SKM-1 treated with dmso at 0.1 percent for 144 hours (cell line): ENCODE data around the gene MUS81.

ENCODE experiments used
- DNase-seq: peaks from one replicate; lab custom pipeline; 2025; ENCODE audit not compliant: unreplicated experiment; lab: John Stamatoyannopoulos, UW

MUS81 gene

DNA sequence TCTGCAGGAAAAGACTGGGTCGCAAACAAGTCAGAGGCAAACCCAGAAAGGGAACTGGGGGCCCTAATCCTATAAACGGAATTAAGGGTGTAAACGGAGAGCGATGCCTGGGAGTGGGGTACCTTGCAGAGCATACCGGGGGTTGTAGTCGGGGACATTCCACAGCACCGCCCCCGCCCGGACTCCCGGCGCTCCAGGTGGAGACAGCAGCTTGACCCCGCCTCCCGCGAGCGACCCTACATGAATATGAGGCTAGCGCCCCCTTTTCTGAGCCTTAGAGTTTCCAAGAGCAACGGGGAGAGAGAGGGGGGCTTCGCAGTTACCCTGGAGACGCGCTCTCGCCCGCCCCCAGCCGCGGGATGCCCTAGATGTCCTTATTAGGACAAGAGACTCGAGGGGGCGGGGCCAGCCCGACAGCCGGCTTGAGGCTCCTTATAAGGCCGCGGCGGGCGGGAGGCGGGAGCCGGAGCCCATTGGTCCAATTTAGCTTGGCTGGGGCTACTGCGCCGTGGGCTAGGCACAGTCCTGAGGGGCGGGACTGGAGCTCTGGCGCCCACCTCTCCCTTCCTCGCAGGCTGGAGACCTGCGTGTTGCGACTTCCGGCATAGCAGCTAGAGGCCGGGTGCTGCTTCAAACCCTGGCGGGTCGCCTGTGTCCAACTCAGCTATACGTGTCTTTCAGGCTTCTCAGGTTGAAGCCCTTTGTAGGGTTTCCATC, 980 bp upstream of the MUS81 start:
- peak; percentile 91 for DNase-seq

DNA sequence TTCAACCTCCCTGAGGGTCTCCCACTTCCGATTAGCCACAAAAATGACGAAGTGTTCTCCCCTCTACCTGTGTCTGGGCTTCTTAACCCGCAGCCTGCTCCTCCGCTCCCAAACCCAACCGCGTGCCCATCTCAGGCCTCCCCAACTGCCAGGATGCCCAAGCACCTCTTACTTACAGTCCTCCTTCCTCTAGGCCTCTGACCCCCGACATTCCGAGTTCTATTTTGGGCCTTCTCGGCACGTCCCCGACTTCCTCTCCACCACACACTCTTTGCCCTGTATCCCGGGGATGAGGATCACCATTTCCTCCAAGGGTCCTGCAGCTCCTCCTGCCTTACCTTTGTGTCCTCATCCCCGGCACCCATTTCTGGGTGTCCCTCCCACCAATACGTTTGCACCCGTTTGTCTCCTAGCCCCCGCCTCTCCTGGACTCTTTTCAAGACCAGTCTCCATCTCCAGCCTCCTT, 388 bp upstream of the MUS81 start:
- DNase-seq: peak; percentile 32

DNA sequence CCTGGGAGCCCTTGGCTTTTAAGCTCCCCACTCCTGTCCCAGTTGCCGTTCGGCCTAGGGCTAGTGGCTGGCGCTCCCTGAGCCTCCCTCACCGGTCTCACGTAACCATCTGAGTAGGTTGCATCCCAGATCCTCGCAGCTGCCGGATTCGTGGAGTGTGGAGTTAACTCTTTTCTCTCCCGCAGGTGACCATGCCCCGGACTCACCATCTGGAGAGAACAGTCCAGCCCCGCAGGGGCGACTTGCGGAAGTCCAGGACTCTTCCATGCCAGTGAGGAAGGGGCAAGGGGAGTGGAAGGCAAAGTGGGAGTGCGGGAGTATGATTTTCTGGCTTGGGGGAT, 902 bp downstream of the MUS81 start:
- DNase-seq: no peak

DNA sequence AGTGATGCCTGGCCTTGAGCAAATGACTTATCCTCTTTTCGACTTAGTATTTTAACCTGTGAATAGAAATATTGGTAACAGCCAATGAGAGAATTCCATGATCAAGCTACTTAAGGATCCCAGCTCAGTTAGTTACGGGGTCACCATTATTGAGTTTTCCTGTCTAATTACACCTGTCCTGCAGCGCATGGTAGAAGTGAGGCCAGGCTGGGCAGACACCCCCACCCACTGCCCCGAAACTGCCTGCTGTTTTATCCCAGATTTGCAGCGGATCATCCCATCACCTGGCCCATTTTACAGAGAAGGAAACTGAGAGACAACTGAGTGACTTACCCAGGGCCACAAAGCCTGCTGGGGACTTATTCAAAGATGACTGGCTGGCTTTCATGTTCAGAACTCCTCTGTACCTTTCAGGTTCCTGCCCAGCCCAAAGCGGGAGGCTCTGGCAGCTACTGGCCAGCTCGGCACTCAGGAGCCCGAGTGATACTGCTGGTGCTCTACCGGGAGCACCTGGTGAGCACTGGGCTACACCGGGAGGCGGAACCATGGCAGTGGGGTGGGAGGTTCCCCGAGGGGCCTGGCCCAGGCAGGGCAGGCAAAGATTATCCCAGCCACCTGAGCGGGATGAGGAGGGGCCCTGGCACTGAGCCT, 1.4 kb downstream of the MUS81 start:
- DNase-seq: no peak

DNA sequence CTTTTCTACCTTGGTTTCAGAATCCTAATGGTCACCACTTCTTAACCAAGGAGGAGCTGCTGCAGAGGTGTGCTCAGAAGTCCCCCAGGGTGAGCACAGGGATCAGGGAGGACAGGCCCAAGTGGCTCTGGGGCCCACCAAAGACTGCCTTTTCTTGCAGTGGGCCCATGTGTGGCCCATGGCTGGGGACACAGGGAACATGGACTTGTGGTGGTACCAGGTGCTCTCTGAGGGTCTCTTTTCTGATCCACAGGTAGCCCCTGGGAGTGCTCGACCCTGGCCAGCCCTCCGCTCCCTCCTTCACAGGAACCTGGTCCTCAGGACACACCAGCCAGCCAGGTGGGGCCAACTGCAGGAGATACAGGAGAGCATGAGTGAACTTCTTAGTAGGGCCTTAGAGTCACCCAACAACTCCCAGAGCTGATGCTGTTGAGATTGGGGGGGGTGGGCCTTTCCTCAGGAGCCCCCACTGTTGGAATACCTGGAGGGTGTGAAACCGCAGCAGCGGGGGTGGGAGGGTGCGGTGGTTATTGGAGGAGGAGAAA, 2.0 kb downstream of the MUS81 start:
- DNase-seq: no peak

DNA sequence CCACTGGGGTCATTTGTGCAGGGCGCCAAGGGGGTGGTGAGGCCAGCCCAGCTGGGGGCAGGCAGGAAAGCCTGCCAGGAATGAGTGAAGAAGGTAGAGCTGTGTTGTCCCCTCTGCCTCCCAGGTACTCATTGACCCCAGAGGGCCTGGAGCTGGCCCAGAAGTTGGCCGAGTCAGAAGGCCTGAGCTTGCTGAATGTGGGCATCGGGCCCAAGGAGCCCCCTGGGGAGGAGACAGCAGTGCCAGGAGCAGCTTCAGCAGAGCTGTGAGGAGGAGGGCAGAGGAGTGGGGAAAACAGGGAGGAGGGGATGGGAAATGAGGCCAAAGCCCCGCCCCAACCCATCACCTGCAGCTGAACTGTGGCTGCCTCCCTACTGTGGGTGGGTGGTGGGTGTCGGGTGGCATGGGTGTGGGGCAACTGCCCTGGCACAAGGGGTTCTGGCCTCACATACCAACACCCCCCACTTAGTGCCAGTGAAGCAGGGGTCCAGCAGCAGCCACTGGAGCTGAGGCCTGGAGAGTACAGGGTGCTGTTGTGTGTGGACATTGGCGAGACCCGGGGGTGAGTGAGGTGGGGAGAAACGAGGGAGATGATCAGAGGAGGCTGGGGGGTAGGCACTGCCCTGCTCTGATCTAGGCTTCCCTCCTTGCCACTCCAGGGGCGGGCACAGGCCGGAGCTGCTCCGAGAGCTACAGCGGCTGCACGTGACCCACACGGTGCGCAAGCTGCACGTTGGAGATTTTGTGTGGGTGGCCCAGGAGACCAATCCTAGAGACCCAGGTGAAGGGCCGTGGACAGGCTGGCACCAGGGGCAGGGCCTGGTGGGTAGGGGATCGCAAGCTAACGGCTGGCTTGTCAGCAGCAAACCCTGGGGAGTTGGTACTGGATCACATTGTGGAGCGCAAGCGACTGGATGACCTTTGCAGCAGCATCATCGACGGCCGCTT, 3.0 kb downstream of the MUS81 start:
- DNase-seq: no peak

DNA sequence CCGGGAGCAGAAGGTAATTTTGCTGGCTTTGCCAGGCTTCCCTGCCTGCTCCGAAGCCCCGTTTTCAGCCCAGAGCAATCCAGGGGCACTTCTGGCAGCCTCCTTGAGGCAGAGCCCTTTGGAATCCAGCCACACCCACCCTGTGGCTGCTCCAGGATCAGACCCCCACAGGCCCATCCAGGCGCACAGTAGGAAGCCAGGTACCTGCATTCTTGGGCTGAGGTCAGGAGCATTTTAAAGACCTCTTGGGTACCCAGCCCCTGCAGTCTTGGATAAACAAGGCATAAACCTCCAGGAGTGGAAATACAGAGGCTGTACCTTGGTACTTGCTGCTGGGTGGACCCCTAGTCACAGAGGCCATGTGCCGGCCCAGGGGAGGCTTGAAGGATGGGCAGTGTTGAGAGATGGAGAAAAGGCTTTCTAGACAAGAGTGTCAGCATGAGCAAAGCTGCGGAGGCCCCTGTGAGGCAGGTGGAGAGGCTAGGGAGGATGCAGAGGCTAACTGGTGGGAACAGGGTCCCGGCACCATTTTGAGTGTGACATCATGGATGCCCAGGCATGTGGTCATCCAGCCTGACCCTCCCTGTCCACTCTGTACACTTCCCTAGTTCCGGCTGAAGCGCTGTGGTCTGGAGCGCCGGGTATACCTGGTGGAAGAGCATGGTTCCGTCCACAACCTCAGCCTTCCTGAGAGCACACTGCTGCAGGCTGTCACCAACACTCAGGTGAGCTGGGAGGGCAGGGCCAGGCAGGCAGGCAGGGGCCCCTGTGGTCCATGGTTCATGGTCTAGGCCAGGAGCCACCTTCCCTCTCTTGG, 3.9 kb downstream of the MUS81 start:
- no peak for DNase-seq

DNA sequence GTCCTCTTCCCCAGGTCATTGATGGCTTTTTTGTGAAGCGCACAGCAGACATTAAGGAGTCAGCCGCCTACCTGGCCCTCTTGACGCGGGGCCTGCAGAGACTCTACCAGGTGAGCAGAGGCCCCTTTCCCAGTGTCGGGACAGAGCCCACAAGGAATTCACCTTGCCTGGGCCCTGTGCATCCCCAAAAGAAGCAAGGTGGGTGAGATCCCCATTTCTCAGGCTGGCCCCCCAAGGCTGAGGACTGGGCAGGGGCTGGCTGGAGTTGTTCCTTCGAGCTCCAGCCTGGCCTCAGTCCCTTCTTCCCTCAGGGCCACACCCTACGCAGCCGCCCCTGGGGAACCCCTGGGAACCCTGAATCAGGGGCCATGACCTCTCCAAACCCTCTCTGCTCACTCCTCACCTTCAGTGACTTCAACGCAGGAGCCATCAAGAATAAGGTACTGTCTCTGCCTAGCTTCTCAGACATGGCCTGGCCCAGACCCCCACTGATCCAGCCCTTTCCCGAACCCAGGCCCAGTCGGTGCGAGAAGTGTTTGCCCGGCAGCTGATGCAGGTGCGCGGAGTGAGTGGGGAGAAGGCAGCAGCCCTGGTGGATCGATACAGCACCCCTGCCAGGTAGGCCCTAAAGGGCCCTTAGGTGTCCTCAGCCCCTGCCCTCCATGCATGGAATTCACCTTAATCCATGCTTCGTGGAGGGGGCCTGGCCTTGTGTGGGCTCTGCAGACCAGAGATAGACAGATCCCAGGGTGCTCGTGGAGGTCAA, 4.7 kb downstream of the MUS81 start:
- no peak for DNase-seq

DNA sequence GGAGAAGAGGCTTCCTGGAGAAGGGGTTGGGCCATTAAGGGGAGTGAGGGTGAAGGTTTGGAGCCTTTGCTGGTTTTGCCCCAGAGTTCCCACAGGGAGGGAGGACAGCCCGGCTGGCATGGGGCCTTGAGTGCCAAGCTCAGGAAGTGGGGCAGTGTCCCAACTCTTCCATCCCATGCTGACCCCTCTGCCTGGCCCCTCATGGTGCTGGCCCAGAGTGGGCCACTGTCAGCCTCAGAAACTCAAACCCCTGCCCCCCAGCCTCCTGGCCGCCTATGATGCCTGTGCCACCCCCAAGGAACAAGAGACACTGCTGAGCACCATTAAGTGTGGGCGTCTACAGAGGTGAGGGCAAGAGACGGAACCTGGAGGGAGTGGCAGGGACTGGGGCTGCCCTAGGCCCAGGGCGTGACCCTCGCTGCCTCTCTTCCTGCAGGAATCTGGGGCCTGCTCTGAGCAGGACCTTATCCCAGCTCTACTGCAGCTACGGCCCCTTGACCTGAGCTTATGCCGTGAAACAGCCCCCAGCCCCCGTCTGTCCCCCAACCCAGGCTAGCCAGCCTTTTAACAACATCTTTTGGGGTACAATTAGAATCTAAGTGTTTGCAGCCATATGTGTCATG, 5.4 kb downstream of the MUS81 start:
- DNase-seq: no peak

DNA sequence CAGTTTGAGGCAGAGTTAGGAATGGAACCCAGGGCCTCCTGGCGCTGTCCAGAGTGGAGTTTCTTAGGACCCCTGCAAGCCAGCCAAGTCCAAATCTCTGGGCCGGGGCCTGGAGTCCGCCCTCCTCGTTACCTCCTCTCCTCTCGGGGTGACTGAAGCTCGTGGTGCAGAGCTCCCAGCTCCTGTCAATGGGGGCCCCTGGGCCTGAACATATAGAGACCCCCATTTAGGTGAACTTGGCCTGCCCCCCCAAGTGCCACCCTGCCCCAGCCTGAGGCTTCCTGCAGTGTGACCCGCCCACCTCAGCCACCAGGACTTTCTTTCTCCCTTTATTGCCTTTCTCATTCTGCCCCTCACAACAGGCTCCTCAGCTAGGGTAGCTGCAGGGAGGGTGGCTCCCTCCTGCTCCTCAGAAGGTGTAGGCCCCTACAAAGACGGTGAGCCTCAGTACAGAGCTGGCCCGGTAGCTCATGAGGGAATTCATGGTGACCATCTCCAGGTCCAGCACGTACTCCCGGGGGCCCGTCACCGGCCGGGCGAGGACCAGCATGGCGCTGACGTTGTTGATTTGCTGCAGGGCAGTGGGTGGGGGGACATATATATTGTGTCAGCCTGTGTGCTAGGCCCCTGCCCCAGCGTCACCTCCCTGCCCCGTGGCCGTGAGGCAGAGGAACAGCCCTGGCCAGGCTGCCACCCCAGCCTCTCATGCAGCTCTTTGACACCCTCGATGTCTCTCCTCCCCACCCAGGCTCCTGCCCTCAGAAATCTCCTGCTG, 6.5 kb downstream of the MUS81 start:
- no peak for DNase-seq

DNA sequence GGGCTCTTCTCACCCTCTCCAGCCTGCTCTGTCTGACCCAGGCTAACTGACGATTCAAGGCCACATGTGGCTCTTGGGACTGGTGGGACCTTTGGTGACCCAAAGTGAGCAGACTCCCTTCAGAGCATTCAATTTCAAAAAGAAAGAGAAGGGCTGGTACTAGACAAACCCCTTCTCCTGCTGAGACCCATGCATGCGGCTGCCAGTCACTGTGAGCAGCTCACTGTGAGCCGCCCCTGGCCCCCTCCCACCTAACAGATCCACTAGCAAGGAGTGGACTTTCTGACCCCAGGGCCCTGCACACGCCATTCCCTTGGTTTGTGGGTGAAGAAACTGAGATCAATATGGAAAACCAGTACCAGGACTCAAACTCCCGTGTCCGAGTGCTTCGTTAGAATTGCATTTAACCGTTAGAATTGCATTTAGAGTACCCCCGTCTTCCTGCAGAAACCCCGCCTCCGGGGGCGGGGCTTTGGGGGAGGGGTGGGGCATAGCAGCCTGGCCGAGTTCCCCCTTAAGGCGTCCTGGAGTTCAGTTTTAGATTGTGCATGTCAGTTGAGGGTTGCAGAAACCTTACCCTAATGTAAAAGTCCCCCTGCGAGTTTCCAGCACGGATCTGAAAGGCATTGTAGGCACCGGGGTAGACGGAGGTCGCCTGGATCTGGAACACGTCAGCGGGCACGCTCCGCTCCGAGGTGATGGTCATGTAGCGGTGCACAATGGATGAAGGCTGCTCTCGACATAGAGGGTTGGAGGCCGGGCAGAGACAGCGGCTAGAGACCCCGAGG, 7.2 kb downstream of the MUS81 start:
- no peak for DNase-seq

DNA sequence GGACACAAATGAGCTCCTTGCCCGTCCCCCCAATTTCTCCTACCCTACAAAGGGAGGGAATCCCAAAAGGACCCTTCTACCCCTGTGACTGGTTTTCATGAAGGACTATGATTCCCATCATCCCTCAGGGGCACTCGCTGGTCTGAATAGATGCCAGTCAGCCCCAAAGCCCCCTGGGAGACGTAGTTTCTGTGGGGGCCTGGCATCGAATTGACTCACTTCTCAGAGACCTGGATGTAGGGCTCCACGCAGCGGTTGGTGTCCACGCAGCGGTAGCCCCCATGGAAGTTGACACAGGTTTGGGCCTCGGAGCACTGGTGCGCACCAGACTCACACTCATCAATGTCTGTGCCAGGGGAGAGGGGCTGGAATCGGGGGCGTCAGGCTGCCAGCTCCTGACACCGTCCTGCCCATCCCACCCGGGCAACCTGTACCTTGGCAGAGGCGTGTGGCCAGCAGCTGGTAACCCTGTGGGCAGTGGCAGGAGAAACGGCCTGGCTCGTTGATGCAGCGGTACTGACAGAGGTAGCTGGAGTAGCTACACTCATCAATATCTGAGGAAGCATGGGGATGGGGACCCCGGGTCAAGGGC, 7.9 kb downstream of the MUS81 start:
- no peak for DNase-seq

DNA sequence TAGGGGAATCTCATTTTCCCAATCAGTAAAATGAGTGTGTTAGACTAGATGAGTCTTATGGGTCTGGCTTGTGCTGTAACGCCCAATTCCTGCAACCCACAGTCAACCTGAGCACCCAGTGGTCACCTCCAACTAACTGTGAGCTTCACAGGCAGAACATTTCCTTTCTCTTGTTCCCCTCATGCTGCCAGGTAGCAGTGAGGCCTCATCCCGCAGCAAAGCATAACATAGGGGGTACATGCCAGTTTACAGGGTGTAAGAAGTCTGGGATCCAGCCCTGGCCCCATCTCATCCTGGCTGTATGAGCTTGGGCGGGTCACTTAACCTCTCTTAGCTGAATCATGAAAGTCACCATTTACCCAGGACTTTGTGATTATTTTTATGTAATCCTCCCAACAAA, 8.7 kb downstream of the MUS81 start:
- DNase-seq: no peak

DNA sequence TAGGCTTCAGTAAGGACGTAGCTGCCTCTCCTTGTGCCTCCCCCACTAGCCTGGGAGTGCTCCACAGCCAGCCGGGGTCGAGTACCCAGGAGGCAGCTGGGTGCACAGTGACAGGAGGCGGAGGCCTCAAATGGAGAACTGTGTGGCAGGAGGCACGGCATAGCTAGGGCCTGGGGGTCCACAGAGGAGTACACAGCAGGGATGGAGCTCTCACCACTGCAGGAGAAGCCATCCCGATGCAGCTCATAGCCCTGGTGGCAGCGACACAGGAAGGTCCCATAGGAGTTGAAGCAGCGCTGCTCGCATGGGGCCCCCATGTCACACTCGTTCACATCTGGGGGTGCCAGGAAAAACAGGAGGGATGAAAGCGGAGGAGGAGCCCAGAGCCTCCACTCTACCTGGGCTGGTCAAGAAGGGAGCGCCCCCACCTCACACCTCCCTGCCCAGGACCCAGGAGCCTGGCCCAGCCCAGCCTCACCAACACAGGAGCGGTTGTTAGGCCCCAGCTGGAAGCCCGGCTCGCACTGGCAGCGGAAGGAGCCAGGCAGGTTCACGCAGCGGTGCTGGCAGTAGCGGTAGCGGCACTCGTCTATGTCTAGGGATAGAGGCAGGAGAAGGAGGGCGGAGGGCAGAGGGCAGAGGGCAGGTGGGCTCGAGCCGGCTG, 9.5 kb downstream of the MUS81 start:
- DNase-seq: no peak

DNA sequence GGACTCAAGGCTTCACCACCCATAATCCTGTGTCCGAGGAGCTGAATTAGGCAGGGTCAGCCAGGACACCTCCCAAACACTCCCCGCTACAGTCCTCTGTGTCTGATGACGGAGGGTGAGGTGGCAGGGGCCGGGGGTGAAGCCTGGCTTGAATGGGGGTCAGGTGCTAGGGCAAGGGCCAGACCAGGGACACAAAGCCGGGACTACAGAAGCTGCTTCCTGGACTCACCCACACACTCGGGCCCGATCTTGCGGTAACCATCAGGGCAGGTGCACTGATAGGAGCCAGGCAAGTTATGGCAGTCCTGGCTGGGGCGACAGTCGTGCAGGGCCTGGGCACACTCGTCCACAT, 10.1 kb downstream of the MUS81 start:
- no peak for DNase-seq

DNA sequence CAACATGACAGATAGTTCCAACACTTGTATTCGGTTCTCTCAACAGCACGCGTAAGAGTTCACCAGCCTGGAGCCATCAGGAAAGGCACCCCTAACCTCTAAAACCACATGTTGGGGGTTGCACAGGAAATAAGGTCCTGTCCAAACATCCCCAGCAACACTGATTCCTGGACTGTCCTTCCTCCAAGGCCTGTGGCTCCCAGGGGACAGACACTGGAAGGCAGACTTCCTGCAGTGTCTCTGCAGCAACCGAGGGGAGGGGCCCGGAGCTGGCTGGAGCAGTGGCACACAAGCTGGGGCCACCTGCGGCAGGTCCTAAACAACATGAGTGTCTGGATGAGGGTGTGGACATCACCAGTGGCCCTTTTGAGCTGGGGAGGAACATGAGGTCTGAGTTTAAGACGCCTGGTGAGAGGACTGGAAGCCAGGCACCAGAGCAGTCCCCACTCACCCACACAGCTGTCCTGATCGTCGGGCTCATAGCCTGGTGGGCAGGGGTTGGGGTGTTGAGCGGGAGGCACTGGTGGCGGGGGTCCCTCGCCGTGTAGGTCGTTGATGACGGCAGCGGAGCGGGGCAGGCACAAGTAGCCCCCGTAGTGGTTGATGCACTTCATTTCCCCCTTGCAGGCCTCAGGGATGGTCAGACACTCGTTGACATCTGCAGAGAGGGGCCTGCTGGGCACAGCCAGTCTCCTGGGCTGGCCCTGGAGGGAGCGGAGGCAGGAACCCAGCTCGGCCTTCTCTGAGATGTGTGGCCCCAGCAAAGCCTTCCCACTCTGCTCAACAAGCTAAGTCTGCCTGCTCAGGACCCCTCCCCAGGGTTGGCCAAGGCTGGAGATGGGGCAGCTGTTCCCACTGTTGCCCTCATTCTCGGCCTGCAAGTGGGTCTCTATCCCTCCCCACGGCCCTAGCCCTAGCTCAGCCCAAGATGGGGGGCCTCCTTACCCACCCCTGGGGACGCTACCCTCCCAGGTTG, 10.8 kb downstream of the MUS81 start:
- no peak for DNase-seq
